ELF-1 (cell line): Measurements from ENCODE around the gene EXOC7.
"Not testable (repeated sequence)": the region's sequence is repeated elsewhere in the genome, so short reads cannot be mapped to it uniquely, and the experiment has no call there.

Experiments used
- DNase-seq: peaks from one replicate; pipeline ENCODE4 v3.0.0-alpha.2; 2016; ENCODE audit warnings: low read depth, low spot score

EXOC7 gene

DNA sequence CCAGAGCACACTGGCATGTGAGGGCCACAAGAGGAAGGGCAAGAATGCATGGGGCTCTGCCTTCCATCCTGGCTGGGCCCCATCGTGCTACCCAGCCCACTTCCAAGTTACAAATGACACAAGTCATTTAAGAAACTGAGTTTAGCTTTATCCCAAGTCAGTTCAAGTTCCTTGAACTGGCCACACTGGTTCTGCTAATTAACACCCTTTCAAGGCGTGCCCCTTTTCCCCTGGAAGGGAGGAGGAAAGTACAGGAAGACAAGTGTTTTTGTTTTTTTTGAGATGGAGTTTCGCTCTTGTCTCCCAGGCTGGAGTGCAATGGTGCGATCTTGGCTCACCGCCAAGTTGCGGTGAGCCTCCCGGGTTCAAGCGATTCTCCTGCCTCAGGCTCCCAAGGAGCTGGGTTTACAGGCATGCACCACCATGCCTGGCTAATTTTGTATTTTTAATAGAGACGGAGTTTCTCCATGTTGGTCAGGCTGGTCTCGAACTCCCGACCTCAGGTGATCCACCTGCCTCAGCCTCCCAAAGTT, 59.0 kb downstream of the EXOC7 start:
- not testable (repeated sequence) for DNase-seq

DNA sequence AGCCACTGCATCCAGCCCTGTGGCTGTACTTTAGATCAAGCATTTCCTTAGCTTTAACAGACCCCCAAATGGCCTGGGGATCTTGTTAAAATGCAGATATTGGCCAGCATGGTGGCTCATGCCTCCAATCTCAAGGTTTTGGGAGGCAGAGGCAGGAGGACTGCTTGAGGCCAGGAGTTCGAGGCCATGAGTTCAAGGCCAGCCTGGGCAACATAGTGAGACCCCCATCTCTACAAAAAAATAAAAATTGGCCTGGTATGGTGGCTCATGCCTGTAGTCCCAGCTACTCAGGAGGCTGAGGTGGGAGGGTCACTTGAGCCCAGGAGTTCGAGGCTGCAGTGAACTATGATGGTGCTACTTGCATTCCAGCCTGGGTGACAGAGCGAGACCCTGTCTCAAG, 60.7 kb downstream of the EXOC7 start:
- DNase-seq, result not testable (repeated sequence)

DNA sequence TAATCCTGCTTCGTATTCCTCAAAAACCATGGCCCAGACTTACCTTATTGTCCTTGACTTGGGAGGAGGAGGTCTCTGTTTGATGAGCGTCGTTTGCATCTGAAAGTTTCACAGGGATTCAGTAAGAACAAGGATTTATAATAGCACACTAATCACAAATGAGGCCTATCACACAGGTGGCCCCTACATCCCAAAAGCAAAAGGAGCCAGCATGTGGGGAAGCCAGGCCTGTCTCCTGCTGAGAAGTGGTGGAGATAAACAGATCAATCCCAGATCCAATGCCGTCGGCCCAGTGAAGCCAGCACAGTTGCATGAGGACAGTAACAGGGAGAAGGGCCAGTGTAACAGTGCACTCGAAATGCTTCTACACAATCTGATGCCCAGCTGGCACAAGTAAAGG, 63.2 kb downstream of the EXOC7 start:
- no peak for DNase-seq

DNA sequence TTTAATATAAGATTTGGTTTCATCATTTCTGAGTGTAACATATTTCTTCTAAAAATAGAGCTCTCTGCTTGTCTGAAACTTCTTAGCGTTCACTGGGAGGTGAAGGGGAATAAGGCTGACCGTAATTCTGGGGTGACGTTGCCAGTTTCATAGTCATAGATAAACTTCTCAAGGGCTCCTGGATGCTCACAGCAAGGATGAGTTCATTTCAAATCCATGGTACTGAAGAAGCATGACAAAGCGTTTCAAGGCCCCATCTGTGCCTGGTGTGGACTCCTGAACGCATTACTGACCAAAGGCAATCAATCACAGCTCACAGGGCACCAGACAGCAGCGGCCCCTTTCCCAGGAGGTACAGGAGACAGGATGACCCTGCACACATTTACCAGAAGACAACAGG, 64.5 kb downstream of the EXOC7 start:
- peak; percentile 35 for DNase-seq

DNA sequence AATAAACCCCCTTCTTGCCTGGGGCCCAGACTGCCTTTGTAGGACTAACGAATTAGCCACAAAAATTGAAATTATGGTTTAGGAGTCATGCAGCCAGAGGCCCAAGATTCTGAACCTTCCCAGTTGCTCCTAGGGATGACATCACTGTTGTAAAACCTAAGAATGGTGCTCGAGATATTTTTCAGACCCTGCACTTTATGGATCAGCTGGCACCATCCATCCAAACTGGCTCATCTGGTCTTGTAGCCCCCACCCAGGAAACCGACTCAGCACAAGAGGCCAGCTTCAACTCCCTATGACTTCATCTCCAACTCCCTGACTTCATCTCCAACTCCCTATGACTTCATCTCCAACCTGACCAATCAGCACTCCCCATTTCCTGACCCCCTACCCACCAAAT, 65.5 kb downstream of the EXOC7 start:
- no peak for DNase-seq

DNA sequence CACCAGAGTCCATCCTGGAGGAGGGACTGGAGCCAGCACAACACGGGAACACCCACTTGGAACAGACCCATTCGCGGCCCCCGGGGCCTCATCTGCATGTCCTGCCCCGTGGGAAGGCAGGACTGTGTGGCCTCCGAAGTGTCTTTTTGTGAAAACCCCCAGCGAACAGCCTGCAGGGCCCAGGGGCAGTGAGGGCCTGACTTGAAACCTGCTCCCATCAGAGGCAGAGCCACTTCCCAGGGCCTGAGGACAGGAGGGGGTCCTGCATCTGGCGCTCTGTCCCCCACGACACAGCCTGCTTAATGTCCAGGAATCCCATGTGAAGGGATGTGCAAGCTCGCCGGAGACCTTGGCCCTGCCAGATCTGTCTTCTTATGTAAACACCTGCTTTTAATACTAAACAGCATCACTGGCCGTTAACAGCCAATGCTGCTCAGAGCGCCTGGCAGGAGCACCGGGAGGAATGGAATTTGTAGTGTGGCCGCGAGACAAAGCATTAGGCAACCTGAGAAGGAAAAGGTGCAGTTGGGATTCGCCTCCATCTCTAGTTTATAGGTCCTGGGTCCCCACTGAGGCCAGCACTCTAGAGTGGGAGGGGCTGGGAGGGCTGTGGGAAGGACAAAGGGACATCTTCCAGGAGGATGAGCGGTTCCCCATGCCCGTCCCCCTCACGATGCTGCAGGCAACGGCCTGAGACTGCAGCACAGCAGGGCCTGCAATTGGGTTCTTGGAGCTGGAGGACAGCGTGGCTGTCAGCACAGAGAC, 66.9 kb downstream of the EXOC7 start:
- peak; percentile 68 for DNase-seq

DNA sequence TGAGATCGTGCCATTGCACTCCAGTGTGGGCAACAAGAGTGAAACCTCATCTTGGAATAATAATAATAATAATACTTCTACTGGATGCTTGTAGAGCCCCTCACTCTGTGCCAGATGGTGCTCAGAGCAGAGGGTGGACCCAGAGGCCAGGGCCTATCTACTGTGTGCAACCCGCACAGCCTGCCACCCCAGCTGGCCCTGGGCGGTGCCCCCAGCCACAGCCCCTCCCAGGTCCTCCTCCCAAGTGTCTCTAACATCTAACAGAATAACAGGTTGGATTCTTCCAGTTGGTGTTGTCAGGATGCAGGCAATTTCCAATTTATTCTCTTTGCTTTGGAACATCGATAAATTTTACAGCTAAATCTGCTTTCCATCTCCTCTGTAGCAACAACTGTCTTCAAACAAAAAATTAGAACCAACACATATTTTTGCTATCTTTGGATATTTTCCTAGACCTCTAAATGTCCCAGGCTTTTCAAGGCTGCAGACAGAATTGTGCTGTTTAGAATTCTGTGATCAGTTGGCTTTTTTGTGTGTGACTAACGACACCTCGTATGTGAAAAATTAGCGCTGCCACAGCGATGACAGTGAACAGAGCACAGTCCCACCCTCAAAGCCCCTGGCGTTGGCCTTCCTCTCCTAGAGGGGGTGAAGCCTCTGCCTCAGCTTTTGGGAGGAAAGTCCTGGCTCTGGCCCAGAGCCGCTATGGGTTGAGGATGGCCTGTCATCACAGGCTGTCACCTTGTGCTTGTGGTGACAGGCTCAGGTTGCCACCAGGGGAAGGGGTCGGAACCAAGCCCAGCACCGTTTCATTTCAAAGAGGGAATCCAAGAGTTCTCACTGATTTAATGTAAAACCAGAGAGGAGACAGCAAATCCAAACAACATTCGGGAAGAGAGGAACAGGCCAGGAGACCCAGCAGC, 68.9 kb downstream of the EXOC7 start:
- no peak for DNase-seq

DNA sequence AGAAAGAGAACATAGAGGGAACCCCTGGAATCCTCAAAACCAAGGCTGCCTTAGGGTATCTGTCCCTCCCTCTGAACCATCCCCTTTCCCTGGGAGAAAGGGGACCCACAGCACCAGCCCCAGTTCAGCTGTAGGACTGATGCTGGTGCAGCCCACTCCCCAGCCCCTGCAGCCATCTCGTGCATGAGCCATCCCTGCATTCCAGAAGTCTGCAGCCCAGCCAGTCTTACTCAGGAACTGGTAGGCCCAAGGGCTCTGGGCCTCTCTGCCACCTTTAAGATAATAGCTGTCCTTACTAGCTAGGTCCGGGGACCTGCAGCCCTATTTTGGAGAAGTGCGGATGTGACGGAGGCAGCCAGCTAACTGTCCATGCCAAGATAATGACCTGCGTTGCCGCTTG, 70.4 kb downstream of the EXOC7 start:
- DNase-seq, result no peak

DNA sequence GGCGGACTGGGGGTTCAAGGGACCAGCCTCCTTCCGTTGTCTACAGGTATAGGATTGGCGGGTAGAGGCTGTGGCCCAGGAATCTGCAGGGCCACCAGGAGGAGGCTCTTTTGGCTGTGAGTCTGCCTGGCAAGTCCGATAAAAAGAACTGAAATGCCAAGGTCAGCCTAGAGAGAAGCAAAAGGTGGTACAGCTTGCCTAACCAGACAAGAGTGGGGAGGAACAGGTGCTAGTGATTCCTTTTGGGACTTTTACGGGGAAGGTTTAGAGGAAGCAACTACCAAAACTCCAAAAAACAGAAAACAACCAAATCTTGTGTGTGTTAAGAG, 70.8 kb downstream of the EXOC7 start:
- no peak for DNase-seq

DNA sequence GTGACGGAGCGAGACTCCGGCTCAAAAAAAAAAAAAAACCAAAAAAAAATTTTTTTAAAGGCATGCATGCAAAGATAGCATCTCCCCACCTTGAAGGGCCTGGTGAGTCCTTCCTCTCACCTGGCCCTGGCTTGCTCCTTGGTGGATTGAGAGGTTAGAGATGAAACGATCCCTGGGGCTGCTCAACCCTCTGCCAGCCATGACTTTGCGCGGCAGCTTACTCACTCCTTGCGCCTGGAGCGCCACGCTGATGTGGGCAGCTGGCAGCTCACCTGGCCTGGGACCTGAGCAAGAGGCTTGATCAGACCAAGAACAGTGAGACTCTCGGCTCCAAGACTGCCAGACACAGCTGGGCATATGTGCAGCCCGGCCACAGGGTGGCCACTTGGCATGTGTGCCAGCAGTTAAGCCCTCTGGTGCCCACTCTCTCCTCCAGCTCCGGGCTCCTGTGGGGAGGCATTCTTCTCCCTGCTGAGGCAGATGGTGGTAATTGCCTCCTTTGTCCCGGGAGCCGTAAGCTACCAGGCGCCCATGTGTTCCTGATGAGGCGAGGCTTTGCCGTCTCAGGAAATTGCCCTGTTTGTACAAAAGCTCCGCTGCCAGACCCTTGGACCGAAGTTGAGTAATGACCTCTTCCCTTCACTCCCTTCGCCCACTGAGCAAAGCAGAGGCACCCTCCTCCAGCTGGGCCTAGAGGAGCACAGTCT, 71.4 kb downstream of the EXOC7 start:
- DNase-seq, result no peak
